Measurements from ENCODE around the gene ZC3H8. TPM values are rescaled to one million over a fixed set of nuclear protein-coding genes. Genes with fewer than 3 reads are reported as not detected.

ZC3H8 gene
- total RNA-seq, 1 donor from 2014 or later, result 5.0 TPM

DNA sequence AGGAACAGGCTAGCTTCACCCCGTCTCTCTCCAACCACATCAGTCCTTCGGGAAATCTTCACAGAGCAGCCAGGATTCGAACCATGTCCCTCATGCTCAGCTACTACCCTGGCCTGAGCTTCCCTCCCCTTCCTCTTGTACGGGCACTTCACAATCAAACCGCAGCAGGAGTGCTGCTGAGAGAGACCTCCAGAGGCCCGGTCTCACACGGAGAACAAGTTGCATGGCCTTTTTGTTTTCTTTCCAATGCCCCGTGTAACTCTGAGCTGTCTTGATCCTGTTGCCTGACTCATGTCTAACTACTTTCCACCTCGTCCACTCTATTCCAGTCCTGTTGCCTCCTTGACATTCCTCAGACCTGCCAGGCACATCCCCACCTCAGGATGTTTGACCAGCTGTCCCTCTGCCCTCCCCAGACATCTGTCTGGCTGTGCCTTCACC lies 91.3 kb downstream of the ZC3H8 start:
- H3K9me3 ChIP-seq, result no peaks in the 10 kb centered on the region
- ATAC-seq (no peak), DNase-seq (no peak)
- no peaks in the 10 kb centered on the region for H3K27me3 ChIP-seq (ENCODE audit: low read depth)
- H3K36me3 ChIP-seq, result no peaks in the 10 kb centered on the region
- no peak overlapping the region for H3K27ac ChIP-seq
- TF ChIP-seq CTCF (IDR thresholded peaks at IDR 0.05), result no peak
- no peak overlapping the region for H3K4me3 ChIP-seq
- H3K4me1 ChIP-seq, result no peaks in the 10 kb centered on the region
- intact Hi-C loops (cut with DNase I), result no loop called here

DNA sequence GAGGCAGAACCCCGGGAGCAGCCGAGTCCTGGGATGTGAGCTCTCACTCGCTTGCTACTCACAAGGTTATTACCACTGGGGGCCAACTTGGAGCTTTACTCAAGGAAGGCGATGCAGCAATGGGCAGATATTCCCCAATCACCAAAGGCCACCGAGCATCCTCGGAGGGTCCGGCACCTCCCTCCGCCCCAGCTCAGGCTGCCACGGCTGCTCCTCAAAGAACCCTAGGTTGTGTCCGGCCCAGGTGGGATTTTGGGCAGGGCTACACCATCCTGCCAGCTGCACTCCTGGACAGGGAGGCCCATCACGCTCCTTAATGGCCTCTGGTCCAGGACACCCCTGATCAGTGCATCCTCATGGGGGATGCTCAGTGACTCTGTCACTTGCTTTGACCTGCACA lies 91.9 kb downstream of the ZC3H8 start:
- intact Hi-C loops (cut with DNase I), result no loop called here
- Histone ChIP-seq H3K9me3 (no peaks in the 10 kb centered on the region), H3K27ac (no peak overlapping the region), H3K36me3 (no peaks in the 10 kb centered on the region), H3K27me3 (ENCODE audit: low read depth) (no peaks in the 10 kb centered on the region), H3K4me1 (no peaks in the 10 kb centered on the region), H3K4me3 (no peak overlapping the region)
- ATAC-seq, result no peak
- DNase-seq, result no peak
- TF ChIP-seq CTCF (IDR thresholded peaks at IDR 0.05), result no peak

DNA sequence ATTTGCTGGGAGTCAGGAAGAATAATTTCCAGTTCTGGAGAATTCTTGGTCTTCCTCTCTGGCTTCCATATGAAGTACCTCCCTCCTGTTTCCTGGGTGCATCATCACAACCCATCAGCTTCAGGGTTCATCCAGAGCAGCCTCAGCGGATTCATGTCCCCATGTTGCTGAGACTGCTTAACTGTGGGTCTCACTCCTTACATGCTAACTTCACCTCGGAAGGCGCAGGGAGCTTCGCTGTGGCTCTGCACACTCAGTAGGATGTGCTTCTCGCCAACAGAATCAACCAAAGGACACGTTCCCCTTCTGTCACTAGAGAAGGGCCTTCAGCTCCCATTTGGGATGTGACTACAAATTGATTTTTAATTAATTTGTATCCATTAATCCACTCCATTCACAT lies 92.5 kb downstream of the ZC3H8 start:
- H3K27me3 ChIP-seq (ENCODE audit: low read depth), result no peaks in the 10 kb centered on the region
- H3K4me3 ChIP-seq, result no peak overlapping the region
- no peak for TF ChIP-seq CTCF (IDR thresholded peaks at IDR 0.05)
- intact Hi-C loops (cut with DNase I), result no loop called here
- H3K27ac ChIP-seq, result no peak overlapping the region
- no peaks in the 10 kb centered on the region for H3K4me1 ChIP-seq
- ATAC-seq, result no peak
- no peaks in the 10 kb centered on the region for H3K36me3 ChIP-seq
- no peak for DNase-seq
- no peaks in the 10 kb centered on the region for H3K9me3 ChIP-seq

Other genes with a start within 250 kb of the ZC3H8 start
- 23.6 TPM for gene TMEM87B, start 199.8 kb downstream of the ZC3H8 start, total RNA-seq
- gene FBLN7, start 116.7 kb downstream of the ZC3H8 start, total RNA-seq, result 2.0 TPM
- gene ZC3H6, start 20.6 kb upstream of the ZC3H8 start, total RNA-seq, result 18.0 TPM
- gene RGPD8, start 178.6 kb upstream of the ZC3H8 start, total RNA-seq, result 16.0 TPM
- 48.5 TPM for gene TTL, start 227.1 kb upstream of the ZC3H8 start, total RNA-seq

All from lower lobe of right lung (tissue), 2 donors.